H1 (cell line): ENCODE results near the gene BRINP3.

Experiments used
- CBX5 ChIP-seq: fragments of 300-800, 300-1000 bp; sonication (generic); IDR thresholded peaks from 2 replicates; pipeline ENCODE4 v1.7.1; 2016; ENCODE audit warnings: antibody characterized with exemption, low read length, low read depth
- CEBPB ChIP-seq: IDR thresholded peaks from 2 replicates; pipeline ENCODE4 v1.6.1; 2012; ENCODE audit warnings: low read depth, low read length
- CTCF ChIP-seq, 3 experiments: IDR thresholded peaks; 1 replicate in 2 of 3; 2 replicates in 1 of 3; pipeline versions ENCODE4 v1.5.1 to v1.6.1; 2011; ENCODE audit warnings: low read length in 3 of 3, mild to moderate bottlenecking in 3 of 3, inconsistent platforms in 2 of 3, low read depth in 1 of 3, moderate library complexity in 1 of 3; ENCODE audit not compliant: insufficient read depth in 1 of 3; ENCODE audit errors: control extremely low read depth in 1 of 3
- EZH2 ChIP-seq: fragments of 200-600 bp; sonication (generic); IDR thresholded peaks from 2 replicates; pipeline ENCODE4 v1.7.1; 2012; ENCODE audit warnings: low read depth, mild to moderate bottlenecking, moderate library complexity, low read length, inconsistent platforms; ENCODE audit not compliant: severe bottlenecking
- POLR2A ChIP-seq, 2 experiments: IDR thresholded peaks; 1 replicate in 1 of 2; 2 replicates in 1 of 2; pipeline ENCODE4 v1.6.1; 2011; ENCODE audit warnings: low read depth in 2 of 2, low read length in 2 of 2, mild to moderate bottlenecking in 2 of 2; ENCODE audit errors: control extremely low read depth in 1 of 2

GRCh38 chr1:190175320-190175719 is 302.3 kb downstream of the BRINP3 start:
- no peak for TF ChIP-seq CTCF (IDR thresholded peaks at IDR 0.05; ENCODE audit: control extremely low read depth in 1 of 3, insufficient read depth in 1 of 3, low read depth in 1 of 3, low read length in 3 of 3)
- TF ChIP-seq CBX5 = no peak
- TF ChIP-seq CEBPB = no peak
- TF ChIP-seq EZH2 = no peak
- TF ChIP-seq POLR2A (IDR thresholded peaks at IDR 0.05; ENCODE audit: control extremely low read depth in 1 of 2, low read depth in 2 of 2, low read length in 2 of 2) = no peak
